GM19438 (cell line): ENCODE results near the gene MAP4K1.

Experiments
- ATAC-seq: cut with Tn5 transposase; IDR thresholded peaks from one replicate; pipeline ENCODE4 v1.9.1; 2021; ENCODE audit warnings: low read depth; ENCODE audit not compliant: unreplicated experiment

Gene MAP4K1

DNA sequence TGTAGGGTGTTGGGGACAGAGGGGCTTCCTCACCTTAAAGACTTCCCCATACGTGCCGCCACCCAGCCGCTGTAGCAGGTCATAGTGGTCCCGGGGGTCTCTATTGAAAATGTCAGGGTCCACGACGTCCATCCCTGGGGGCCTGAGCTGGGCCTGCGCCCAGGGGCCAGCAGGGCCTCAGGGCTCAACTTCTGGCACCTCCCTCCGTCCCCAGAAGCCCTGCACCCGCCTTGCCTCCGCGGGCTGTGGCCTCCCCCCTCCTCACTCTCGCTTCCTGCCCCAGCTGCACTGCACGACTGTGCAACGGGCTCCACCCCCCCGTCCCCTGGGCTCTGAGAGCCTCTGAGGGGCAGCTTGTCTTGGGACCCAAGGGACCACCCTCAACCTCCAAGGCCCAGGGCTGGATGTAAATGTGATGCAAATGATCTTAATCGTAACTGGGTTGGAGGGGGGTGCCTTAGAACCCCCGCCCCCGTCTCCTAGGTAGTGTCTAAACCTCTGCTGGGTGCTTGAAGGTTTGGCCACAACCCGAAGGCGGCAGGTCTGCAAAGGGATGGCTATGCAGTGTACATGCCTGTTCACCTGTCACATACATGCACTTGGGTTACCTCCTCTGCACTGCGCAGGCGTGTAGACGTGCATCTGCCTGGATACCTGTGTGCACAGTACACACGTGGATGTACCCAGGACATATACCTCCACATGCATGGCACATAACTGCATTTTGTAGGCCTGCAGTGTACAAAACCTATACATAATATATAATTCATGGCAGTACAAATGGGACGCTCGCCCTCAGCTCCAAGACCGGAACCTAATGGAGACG is at the start of gene MAP4K1:
TSS of gene MAP4K1 (minus strand) at position 190 of the 826 bp plus-strand sequence. CDS start at position 132, 58 bp downstream.
- peak; percentile 60 for ATAC-seq

DNA sequence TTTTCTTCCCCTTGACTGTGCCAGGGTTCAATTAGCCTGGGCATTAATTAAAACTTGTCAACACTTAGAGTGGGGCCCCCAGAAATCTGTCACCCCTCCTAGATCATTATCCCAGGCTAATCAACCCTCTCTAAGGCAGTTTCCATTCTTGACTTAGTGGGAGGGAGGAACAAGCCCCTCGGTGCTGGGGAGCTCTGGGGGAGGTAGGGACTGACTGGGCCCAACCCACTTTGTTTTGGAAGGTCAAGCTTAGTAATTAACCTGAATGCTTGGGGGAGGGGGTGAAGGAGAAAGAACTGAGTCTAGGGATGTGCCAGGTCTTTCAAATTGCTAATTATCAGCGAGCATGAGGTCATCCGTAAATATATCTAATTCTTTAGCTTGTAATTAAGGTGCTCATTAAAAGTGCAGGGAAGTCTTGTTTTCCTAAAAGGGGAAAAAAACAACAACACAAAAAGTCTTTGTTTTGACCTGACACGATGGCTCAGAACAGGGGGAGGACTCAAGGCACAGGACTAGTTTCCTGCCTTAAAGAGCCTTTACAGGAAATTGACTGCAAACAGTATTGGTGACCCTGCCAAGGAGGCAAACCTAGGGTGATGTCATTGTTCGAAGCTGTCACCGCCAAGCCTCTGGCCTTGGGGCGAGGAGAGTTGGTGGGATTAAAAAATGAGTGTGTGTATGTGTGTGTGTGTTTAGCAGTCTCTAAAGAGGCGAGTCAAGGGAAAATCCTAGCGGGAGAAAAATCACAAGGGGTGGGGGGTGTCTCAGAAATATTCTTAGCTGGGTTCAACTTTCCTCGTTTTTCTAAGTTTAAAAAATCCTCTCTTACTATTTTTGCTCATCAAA is 49.1 kb upstream of the MAP4K1 start:
- ATAC-seq: no peak

DNA sequence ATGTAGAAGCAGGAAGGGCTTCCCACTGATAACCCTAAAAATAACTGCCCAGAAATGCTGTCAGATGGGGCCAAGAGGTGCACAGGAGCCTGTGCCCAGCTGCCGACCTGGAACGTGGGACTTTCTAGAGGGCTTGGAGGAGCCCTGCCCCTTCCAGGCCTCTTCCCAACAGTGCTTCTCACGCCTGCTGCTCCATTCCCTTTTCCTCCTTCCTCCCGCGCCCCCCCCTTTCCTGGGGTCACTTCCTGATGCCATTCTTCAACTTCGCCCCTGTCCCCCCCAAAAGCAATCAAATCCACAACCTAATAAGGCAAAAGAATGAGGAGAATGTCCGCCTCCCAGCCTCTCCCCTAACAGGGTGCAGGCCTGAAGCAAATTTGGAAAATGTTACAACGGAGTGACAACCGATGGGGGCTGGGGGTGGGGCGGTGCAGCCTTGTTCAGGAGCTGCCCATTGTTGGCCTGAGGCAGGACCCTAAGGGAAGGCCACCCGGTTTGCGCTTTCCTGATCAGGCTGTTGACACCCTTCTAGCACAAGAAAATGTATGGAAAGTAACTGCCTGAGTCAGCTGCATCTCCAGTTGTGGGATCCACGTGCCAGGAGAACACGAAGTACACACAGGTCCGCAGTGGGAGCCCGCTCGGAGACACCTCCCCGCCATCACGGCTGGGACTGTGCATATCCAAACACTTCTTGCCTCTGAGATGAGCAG is 48.4 kb upstream of the MAP4K1 start:
- ATAC-seq: no peak

DNA sequence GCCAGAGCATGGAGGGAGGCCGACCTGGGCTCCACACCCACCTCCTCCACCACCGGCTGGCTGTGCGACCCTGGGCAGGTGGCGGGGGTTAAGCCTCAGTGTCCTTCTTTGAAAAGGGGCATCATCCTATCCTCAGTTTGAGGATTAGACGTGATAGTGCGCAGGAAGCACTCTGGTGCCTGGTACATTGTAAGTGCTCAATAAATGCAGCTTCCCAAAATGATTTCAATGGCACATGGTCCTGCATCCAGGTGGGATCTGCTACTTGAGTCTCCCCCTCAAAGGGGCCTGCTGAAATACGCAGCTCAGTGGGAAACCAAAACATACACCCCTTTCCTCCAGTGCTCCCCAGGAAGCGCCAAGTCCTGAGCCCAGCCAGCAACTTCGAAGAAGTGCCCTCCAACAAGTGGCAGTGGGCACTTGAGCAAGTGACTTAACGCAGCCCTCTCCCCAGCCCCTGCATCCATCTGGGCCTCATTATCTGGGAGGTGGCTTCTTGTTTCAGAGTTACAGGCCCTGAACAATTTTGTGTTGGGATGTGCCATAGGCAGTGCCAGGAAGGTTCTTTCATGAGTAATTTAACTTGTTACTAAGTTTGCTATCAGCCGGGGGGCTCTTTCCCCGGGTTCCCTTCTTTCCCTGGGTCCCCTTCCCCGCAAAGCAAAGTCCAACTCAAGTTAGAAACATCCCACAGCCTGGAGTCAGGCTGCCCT is 47.6 kb upstream of the MAP4K1 start:
- ATAC-seq: no peak

DNA sequence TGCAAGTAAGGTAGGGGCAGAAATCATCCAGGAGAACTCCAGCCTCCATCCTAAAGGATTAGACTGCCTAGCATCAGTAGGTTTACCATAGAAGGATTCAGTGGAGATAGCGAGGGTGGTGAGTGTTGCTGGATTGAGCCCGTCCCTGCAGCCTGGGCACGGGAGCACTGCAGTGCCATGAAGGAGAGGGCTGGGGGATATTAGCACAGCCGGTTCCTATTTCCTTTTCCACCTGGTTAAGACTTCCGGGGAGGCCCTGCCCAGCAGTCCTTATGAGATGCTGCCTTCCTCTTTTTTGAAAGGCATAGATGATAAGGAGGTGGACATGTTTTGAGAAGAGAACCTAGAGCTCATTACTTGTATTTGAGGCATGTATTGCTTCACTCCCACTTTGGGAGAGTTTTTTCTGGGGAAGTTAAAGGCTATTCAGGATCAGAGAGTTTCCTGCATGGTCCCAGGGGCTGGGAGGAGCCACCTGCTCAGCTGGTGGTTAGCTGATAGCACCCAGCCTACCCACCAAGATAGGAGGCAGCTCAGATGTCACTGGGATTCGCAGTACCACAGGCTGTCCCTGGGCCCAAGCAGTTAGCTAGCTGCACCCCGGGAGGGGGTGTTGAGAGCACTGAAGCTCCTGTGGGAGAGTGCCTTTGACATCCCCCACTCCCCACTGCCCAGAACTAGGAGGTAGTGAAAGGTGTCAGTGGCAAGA is 46.9 kb upstream of the MAP4K1 start:
- ATAC-seq: no peak

DNA sequence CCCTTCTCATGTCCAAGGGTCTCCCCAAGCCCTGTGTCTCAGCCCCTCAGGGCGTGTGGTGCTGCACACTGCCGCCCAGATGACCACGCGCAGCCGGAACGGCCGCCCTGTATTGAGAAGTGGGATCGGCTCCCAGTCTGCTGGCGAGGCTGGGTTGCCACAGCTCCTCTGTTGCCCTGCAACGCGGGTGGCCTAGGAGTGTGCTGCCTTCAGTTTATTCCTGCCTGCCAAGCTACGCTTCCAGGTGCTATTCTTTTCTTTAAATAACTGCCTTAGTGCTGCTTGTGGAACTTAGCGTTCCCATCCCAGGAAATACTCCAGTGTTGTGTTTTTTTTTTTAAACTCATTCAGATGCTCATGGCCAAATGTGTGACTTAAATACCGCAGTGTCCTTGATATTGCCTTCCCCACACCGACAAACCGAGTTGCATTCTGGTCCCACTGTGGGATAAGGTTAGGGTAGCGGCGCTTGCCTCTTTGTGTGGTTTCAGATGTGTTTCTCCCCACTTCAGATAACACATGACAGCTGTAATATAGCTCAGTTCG is 46.3 kb upstream of the MAP4K1 start:
- ATAC-seq: no peak

DNA sequence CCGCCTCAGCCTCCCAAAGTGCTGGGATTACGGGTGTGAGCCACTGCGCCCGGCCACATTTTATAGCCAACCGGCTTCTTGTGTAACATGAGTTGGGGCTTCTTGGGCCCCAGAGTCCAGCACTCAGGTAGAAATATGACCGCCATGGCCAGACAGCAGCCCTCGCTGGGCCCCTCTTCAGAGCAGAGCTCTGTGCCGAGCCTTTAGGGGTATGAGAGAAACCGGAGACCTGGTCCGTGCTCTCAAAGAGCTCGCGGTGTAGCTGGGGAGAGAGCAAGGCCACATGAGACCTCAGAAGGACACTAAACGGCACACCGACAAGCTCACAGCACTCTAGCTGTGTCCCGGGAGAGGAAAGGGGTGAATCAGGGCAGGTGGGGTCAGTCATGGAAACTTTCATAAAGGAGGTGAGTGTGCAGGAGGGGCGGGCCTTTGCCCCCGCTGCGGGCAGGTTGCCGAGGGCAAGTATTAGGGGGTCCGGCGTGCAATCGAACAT is 45.5 kb upstream of the MAP4K1 start:
- no peak for ATAC-seq

DNA sequence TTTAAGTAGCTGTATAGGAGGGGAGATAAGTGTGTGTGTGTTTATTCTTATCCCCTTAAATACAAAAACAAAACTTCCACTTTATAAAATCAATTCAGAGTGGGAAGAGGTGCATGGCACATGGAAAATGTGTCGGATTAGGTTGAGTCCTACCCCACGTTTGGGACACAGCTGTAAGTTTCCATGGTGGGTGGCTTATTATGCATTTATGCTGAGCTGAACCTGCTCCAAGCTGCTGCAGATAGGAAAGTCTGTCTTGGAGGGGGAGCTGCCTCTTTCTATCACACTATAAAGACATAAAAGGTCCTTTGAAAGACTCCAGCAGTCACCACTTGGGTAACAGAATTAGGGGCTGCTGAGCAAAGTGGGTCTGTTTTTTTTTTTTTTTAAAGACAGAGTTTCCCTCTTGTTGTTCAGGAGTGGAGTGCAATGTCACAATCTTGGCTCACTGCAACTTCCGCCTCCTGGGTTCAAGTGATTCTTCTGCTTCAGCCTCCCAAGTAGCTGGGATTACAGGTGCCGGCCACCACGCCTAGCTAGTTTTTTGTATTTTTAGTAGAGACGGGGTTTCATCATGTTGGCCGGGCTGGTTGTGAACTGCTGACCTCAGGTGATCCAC is 44.9 kb upstream of the MAP4K1 start:
- ATAC-seq: no peak

DNA sequence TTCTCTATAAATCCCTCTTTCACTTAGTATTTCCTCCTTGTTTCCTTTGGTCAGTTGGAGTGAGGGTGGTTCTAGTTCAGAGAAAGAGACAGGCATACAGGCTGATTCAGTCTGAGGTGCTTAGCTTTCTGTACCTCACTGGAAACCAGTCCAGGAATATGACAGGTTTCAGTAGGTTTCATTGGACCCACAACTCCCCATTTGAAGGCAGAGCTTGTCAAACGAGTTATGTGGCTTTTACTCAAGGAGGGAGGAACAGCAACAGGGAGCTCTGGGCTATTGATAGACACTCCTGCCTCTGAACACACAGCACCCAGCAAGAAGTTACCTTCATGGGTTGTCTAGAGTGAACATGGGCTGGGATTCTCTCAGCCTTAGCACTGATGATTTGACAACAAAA is 44.2 kb upstream of the MAP4K1 start:
- ATAC-seq: no peak

DNA sequence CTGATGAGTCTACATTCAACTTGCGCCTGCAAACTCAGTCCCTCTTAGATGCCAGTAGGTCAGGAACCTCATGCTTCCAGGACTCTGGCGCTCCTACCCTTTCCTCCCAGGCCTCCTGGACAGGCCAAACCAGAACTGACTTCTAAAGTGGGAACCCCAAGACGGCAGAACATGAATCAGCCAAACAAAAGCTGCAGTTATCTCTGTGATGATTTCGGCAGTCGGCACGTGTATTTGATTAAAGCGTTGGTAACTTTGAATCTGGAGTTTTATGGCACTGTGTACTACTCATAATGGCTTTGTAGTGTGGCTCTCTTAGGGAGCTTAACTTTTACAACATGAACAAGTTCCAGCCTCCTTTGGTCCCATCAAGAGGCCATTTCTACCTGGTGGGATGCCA is 43.4 kb upstream of the MAP4K1 start:
- ATAC-seq: no peak

DNA sequence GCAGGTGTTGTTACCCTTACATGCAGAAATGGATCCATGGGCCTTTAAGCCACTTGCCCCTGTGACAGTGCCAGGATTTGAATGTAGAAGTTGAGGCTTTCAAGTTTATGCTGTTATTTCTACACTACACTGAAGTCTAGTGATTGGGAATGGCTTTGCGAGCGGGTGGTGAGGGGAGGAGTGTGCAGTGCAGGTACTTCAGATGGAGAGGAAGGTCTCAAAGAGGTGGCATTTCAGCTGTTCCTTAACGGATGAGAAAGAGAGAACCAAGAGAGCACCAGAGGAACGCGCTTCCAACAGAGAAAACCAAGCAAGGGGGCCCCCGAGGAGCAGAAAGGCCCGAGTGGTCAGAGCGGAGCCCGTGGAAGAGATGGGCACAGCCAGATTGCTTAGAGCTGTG is 43.0 kb upstream of the MAP4K1 start:
- no peak for ATAC-seq

DNA sequence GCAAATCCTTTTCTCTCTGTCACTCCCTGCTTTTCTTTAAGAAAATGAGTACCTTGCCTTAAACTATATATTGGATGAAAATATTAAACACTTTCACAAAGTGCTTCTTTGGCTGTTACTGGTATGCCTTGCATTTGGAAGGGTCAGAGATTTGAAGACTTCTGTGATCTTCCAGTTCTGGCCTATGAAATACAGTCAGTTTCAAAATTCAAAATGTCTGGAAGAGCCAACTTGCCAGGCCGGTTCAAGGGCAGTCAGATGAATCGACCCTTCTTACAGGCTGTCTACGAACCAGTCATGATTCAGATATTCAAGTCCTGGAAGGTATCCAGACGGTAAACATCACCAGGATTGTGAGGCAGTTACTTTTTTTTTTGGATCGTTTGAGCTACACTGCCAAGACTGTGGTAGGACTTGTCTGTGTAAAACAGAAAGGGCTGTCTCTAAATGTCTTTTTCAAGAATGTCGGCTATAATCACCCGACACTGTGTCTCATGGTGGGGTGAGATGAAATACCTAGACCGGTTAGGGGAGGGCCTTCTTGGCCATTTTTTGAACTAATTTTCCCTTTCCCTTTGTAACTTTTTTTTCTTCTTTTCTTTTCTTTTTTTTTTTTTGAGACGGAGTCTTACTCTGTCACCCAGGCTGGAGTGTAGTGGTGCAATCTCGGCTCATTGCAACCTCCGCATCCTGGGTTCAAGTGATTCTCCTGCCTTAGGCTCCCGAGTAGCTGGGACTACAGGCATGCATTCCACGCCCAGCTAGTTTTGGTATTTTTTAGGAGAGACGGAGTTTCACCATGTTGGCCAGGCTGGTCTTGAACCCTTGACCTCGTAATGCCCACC is 40.9 kb upstream of the MAP4K1 start:
- ATAC-seq: no peak

DNA sequence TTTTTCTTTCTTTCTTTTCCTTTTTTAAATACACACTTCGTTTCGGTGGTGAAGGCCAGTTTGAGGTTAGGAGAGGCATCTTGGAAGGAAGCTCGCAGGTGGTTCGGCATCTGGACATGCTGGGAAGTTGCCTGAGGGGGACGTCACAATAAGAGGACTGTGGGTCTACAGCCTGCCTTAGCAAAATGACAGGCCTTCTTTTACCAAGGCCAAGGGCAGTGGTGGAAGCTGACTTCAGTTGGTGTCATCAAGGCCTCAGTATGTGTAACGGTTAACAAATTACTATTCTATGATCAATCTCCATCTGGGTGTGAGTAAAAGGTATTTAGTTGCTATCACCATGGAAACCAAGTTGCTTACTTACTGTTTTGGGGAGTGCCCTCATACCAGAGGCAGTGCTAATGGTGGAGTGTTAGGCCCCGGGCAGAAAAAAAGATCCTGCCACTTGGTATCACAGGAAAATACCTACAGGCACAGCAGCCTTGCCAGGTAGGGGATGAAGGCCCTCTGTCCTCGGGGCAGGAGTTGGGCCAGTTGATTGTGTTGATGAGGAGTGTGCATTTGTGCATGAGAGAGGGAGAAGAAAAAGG is 40.0 kb upstream of the MAP4K1 start:
- no peak for ATAC-seq

DNA sequence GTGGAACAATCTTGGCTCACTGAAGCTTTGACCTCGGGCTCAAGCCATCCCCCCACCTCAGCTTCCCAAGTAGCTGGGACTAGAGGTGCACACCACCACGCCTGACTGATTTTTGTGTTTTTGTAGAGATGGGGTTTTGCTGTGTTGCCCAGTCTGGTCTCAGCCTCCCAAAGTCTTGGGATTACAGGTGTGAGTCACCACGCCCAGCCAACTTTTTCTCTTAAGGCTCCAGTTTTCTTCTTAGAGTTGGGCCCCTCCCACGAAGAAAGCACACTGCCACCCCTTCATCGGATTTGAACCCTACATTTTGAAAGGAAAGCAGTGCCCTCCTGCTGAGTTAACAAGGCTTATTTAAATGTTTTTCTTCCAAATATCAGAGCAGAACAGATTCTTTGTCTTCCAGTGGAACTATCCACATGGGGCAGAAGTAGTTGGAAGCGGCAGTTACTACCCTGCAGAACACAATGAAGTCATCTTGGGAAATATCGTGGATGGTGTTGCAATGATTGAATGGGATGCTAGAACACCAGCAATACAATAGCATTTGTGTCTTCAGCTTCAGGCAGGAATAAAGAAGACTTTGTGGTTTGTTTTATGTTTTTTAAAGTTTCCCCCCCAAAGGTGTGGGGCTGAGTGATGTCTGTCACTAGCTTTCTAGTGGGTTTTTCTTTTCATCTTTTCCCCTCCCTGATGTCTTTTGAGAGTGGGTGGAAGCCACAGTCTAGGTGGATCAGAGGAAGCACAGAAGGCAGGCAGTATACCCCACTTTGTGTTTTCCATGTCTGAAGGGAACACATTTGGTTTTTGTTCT is 38.6 kb upstream of the MAP4K1 start:
- no peak for ATAC-seq

DNA sequence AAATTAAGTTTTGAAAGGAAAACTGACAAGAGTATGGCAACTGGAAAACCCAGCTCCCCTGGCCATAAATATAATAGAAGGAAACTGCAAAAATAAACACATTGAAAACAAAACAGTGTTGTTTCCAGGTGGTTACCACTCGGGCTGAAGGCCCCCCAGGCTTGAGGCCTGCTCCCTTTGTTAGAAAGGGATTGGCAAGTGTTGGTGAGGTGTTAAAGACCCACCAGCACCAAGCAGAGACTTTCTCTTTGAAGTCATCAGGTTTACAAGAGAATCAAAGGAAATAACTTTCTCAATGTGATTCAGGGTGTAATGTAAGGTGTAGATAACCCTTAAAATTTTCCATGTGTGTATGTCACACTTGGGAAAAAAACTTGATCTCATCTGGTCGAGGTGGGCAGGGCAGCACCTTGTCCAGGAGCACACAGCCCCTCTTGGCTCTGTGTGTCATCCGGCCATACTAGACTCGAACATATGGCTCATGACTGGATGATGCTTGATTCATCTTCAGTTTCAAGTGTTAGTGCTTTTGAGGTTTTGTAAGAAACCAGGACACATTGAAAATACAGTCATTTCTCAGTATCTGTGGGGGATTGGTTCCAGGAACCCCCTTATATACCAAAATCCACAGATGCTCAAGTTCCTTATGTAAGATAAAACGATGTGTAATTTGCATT is 37.5 kb upstream of the MAP4K1 start:
- ATAC-seq: no peak

DNA sequence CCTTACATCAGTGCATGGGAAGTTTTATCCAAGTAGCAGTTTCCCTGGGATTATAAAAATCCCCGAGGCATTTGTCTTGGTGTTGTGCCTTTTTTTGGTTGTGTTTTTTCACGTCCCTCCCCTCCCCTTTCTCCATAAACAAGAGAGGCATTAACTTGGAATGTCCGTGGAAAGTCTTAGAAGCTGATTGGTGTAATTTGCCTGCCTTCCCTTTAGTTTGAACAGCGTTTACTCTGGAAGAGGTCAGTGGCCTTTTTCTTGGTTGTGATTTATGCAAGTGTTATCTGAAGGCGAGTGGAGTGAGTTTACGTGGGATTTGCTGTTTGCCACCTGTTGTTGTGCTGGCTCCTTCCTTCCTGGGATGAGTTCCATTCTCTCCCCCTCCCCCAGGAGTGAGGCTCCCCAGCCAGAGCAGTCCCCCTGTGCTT is 36.9 kb upstream of the MAP4K1 start:
- ATAC-seq: no peak
